H9 (cell line): ENCODE measurements around the gene THBS2. TPM values are rescaled to one million over a fixed set of nuclear protein-coding genes. Genes with fewer than 3 reads are reported as not detected.

ENCODE experiments used
- DNase-seq: peaks from one replicate; pipeline ENCODE4 v3.0.0-alpha.2; 2017
- H2AFZ ChIP-seq: one replicate; pipeline ENCODE4 v1.6.1; 2013; ENCODE audit warnings: mild to moderate bottlenecking, low read length, control low read depth, moderate library complexity
- H2AK5ac ChIP-seq: 2 replicates; pipeline ENCODE4 v1.6.1; 2013; ENCODE audit warnings: low read length, control low read depth, mixed read lengths; ENCODE audit not compliant: insufficient read length
- H2BK120ac ChIP-seq: one replicate; pipeline ENCODE4 v1.6.1; 2013; ENCODE audit warnings: low read depth, mild to moderate bottlenecking, low read length, control low read depth, inconsistent platforms; ENCODE audit not compliant: poor library complexity, severe bottlenecking
- H2BK12ac ChIP-seq: 2 replicates; pipeline ENCODE4 v1.6.1; 2013; ENCODE audit warnings: low read length, control low read depth, mixed read lengths, low read depth; ENCODE audit not compliant: insufficient read length
- H2BK15ac ChIP-seq: 2 replicates; pipeline ENCODE4 v1.6.1; 2013; ENCODE audit warnings: low read depth, low read length, control low read depth
- H2BK20ac ChIP-seq: one replicate; pipeline ENCODE4 v1.6.1; 2013; ENCODE audit warnings: low read depth, mild to moderate bottlenecking, low read length, control low read depth, inconsistent platforms; ENCODE audit not compliant: poor library complexity, severe bottlenecking
- H2BK5ac ChIP-seq: 2 replicates; pipeline ENCODE4 v1.6.1; 2013; ENCODE audit warnings: low read length, control low read depth, mixed read lengths; ENCODE audit not compliant: insufficient read length
- H3K14ac ChIP-seq: 2 replicates; pipeline ENCODE4 v1.6.1; 2013; ENCODE audit warnings: low read length, control low read depth; ENCODE audit not compliant: insufficient read depth
- H3K18ac ChIP-seq: 2 replicates; pipeline ENCODE4 v1.6.1; 2013; ENCODE audit warnings: low read depth, mild to moderate bottlenecking, mixed read lengths, low read length, control low read depth; ENCODE audit not compliant: insufficient read length
- H3K23ac ChIP-seq: 2 replicates; pipeline ENCODE4 v1.6.1; 2013; ENCODE audit warnings: low read length, control low read depth, mixed read lengths, low read depth; ENCODE audit not compliant: insufficient read length
- H3K23me2 ChIP-seq: 2 replicates; pipeline ENCODE4 v1.6.1; 2013; ENCODE audit warnings: low read depth, mild to moderate bottlenecking, mixed read lengths, low read length, control low read depth; ENCODE audit not compliant: insufficient read length, poor library complexity, severe bottlenecking
- H3K27ac ChIP-seq: 2 replicates; pipeline ENCODE4 v1.5.1; 2013; ENCODE audit warnings: low read length, control low read depth, mixed read lengths, low read depth; ENCODE audit not compliant: insufficient read length
- H3K27me3 ChIP-seq: 2 replicates; pipeline ENCODE4 v1.6.1; 2013; ENCODE audit warnings: low read length, control low read depth, inconsistent platforms; ENCODE audit not compliant: insufficient read depth
- H3K4ac ChIP-seq: 2 replicates; pipeline ENCODE4 v1.6.1; 2013; ENCODE audit warnings: low read depth, mild to moderate bottlenecking, control low read depth, inconsistent platforms, low read length, moderate library complexity
- H3K4me1 ChIP-seq: 2 replicates; pipeline ENCODE4 v1.6.1; 2013; ENCODE audit warnings: low read length, control low read depth, inconsistent platforms; ENCODE audit not compliant: insufficient read depth
- H3K4me2 ChIP-seq: 2 replicates; pipeline ENCODE4 v1.6.1; 2013; ENCODE audit warnings: low read length, control low read depth, mixed read lengths; ENCODE audit not compliant: insufficient read length, insufficient read depth
- H3K56ac ChIP-seq: 2 replicates; pipeline ENCODE4 v1.6.1; 2013; ENCODE audit warnings: low read depth, mild to moderate bottlenecking, mixed read lengths, low read length, control low read depth; ENCODE audit not compliant: insufficient read length
- H3K79me1 ChIP-seq: 2 replicates; pipeline ENCODE4 v1.6.1; 2013; ENCODE audit warnings: low read depth, mild to moderate bottlenecking, moderate library complexity, low read length, control low read depth, inconsistent platforms; ENCODE audit not compliant: insufficient read depth, poor library complexity, severe bottlenecking
- H3K79me2 ChIP-seq: 2 replicates; pipeline ENCODE4 v1.6.1; 2013; ENCODE audit warnings: low read length, control low read depth, inconsistent platforms; ENCODE audit not compliant: insufficient read depth
- H3K9ac ChIP-seq: 2 replicates; pipeline ENCODE4 v1.6.1; 2013; ENCODE audit warnings: low read length, control low read depth, mixed read lengths; ENCODE audit not compliant: insufficient read length; ENCODE audit errors: extremely low read depth
- H3K9me3 ChIP-seq: one replicate; pipeline ENCODE4 v1.6.1; 2013; ENCODE audit warnings: low read depth, low read length, inconsistent platforms; ENCODE audit not compliant: control insufficient read depth
- H3T11ph ChIP-seq: one replicate; pipeline ENCODE4 v1.6.1; 2013; ENCODE audit warnings: mild to moderate bottlenecking, low read length, control low read depth, inconsistent platforms
- H4K20me1 ChIP-seq: one replicate; pipeline ENCODE4 v1.6.1; 2013; ENCODE audit not compliant: control insufficient read depth, insufficient read length, insufficient read depth
- H4K5ac ChIP-seq: 2 replicates; pipeline ENCODE4 v1.6.1; 2013; ENCODE audit warnings: low read depth, mild to moderate bottlenecking, mixed read lengths, low read length, control low read depth; ENCODE audit not compliant: insufficient read length
- H4K8ac ChIP-seq: replicated peaks from 2 replicates; pipeline ENCODE4 v1.6.1; 2013; ENCODE audit warnings: low read length, control low read depth, mixed read lengths, low read depth; ENCODE audit not compliant: insufficient read length
- H4K91ac ChIP-seq: 2 replicates; pipeline ENCODE4 v1.6.1; 2013; ENCODE audit warnings: low read depth, mild to moderate bottlenecking, moderate library complexity, mixed read lengths, low read length, control low read depth; ENCODE audit not compliant: insufficient read length
- H3K27ac Mint-ChIP-seq, 3 experiments: 2 replicates in 2 of 3; 3 replicates in 1 of 3; pipeline ENCODE4 v1.8.0; 2020 to 2021; ENCODE audit warnings: mixed read lengths in 3 of 3, mild to moderate bottlenecking in 1 of 3, moderate library complexity in 1 of 3
- H3K27me3 Mint-ChIP-seq: 2 replicates; pipeline ENCODE4 v1.8.0; 2021; ENCODE audit warnings: low read depth, mild to moderate bottlenecking, moderate library complexity, mixed read lengths
- H3K36me3 Mint-ChIP-seq, 3 experiments: 2 replicates in 2 of 3; 3 replicates in 1 of 3; pipeline ENCODE4 v1.8.0; 2020 to 2021; ENCODE audit warnings: low read depth in 3 of 3, mixed read lengths in 3 of 3; ENCODE audit not compliant: insufficient read depth in 1 of 3
- H3K4me1 Mint-ChIP-seq, 2 experiments: 2 replicates each; pipeline ENCODE4 v1.8.0; 2020; ENCODE audit warnings: mixed read lengths in 2 of 2
- H3K4me3 Mint-ChIP-seq, 2 experiments: 2 replicates in 1 of 2; 3 replicates in 1 of 2; pipeline ENCODE4 v1.8.0; 2020 to 2021; ENCODE audit warnings: mild to moderate bottlenecking in 2 of 2, mixed read lengths in 2 of 2, moderate library complexity in 1 of 2
- H3K9me3 Mint-ChIP-seq, 2 experiments: 2 replicates in 1 of 2; 3 replicates in 1 of 2; pipeline ENCODE4 v1.8.0; 2020; ENCODE audit warnings: mild to moderate bottlenecking in 2 of 2, mixed read lengths in 2 of 2, moderate library complexity in 1 of 2
- WGBS: extraction: QIAGEN DNeasy Blood & Tissue Kit; methylation state at CpG from one replicate; pipeline ENCODE4 v1.1.7; 2013; ENCODE audit warnings: missing lambda C conversion rate, low lambda C conversion rate, mixed read lengths; ENCODE audit not compliant: insufficient read length; ENCODE audit errors: extremely low coverage; 5-methylcytosine and 5-hydroxymethylcytosine counted together
- total RNA-seq: library from RNA; stranded (reverse); gene quantifications from 2 replicates; pipeline ENCODE4 v1.2.1, GENCODE V29; 2021
- TF ChIP-seq, protein P1 (sequence below): fragments of 200-600 bp; sonication (generic); conservative IDR thresholded peaks from 3 replicates; pipeline ENCODE4 v1.8.0; 2021; ENCODE audit warnings: antibody characterized with exemption, mild to moderate bottlenecking

The THBS2 gene
- total RNA-seq, 1 experiment from 2014 or later, result 14.7 TPM

DNA sequence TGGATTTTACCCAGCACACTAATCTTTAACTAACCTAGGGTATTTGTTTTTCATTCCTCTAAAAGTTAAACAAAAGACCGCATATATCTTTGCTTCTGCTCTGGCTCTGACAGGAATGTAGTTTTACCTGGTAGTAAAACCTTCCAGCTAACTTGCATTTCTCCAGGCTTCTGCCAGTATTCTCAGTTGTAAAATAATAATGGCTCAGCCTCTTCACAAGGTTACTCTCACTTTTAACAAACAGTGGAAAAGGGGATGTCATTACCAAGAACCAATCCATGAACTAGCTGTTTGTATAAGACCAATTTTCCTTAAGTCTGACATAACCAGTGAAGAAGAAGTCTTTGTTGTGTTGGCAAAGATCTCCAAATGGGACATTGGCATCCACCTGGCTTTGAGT is 10.0 kb downstream of the THBS2 start:
- TF ChIP-seq, protein P1, sequence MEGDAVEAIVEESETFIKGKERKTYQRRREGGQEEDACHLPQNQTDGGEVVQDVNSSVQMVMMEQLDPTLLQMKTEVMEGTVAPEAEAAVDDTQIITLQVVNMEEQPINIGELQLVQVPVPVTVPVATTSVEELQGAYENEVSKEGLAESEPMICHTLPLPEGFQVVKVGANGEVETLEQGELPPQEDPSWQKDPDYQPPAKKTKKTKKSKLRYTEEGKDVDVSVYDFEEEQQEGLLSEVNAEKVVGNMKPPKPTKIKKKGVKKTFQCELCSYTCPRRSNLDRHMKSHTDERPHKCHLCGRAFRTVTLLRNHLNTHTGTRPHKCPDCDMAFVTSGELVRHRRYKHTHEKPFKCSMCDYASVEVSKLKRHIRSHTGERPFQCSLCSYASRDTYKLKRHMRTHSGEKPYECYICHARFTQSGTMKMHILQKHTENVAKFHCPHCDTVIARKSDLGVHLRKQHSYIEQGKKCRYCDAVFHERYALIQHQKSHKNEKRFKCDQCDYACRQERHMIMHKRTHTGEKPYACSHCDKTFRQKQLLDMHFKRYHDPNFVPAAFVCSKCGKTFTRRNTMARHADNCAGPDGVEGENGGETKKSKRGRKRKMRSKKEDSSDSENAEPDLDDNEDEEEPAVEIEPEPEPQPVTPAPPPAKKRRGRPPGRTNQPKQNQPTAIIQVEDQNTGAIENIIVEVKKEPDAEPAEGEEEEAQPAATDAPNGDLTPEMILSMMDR, result no peak
- H2AFZ ChIP-seq, result no peak overlapping the region
- H3K18ac ChIP-seq, result no peak overlapping the region
- no peaks in the 10 kb centered on the region for H4K20me1 ChIP-seq
- Mint-ChIP-seq H3K36me3 (peaks cover 16 to 46% (median 33%) of the 10 kb centered on the region in 3 experiments), H3K9me3 (peaks cover 0 to 9% of the 10 kb centered on the region in 2 experiments; a peak in 2 of 5 replicates), H3K27me3 (no peaks in the 10 kb centered on the region; the same call in none of the 2 replicates), H3K4me3 (no peak overlapping the region), H3K4me1 (0 out of 4 replicates have a peak, but pooled peaks cover 0 to 4% of the 10 kb centered on the region in 2 experiments), H3K27ac (no peak overlapping the region)
- H3K79me1 ChIP-seq, result no peaks in the 10 kb centered on the region
- no peaks in the 10 kb centered on the region for H3K9me3 ChIP-seq
- no peak overlapping the region for H3K56ac ChIP-seq
- H2BK5ac ChIP-seq, result no peak overlapping the region
- no peak overlapping the region for H2BK12ac ChIP-seq
- H3K4me1 ChIP-seq, result no peaks in the 10 kb centered on the region
- H3K23ac ChIP-seq, result no peak overlapping the region
- H2AK5ac ChIP-seq, result no peak overlapping the region
- H3K27ac ChIP-seq, result no peak overlapping the region
- H3K4me2 ChIP-seq, result no peak overlapping the region
- no peak overlapping the region for H3T11ph ChIP-seq
- H2BK15ac ChIP-seq, result no peak overlapping the region
- H4K5ac ChIP-seq, result no peak overlapping the region
- no peak overlapping the region for H3K4ac ChIP-seq
- H3K23me2 ChIP-seq, result no peaks in the 10 kb centered on the region
- H2BK20ac ChIP-seq, result no peak overlapping the region
- H4K91ac ChIP-seq, result no peak overlapping the region
- WGBS, result no CpG with 5 or more reads among the region's 1 CpG
- no peak overlapping the region for H3K9ac ChIP-seq
- no peak overlapping the region for H3K14ac ChIP-seq
- DNase-seq, result no peak
- no peaks in the 10 kb centered on the region; the same call in 1 of the 2 replicates for H3K79me2 ChIP-seq
- H2BK120ac ChIP-seq, result no peak overlapping the region
- H3K27me3 ChIP-seq, result no peaks in the 10 kb centered on the region
- no peak overlapping the region for H4K8ac ChIP-seq
